ENCODE data around the gene DIP2C.

The DIP2C gene

GRCh38 chr10:607545-608185 is 81.8 kb downstream of the DIP2C start:
- H3K27ac ChIP-seq = no peak overlapping the region
- TF ChIP-seq ZFX (IDR thresholded peaks at IDR 0.05) (no peak), CTCF (conservative IDR thresholded peaks at IDR 0.05) (no peak)

GRCh38 chr10:606762-607544 is 82.5 kb downstream of the DIP2C start:
- no peak overlapping the region for H3K27ac ChIP-seq
- no peak for TF ChIP-seq CTCF (conservative IDR thresholded peaks at IDR 0.05)

- no peak for TF ChIP-seq ZFX (IDR thresholded peaks at IDR 0.05)
- no peak for TF ChIP-seq CTCF (conservative IDR thresholded peaks at IDR 0.05)
- no peak overlapping the region for H3K27ac ChIP-seq
These were observed 83.7 kb downstream of the DIP2C start for GRCh38 chr10:605632-606325.

- H3K27ac ChIP-seq = no peak overlapping the region
- no peak for TF ChIP-seq CTCF (conservative IDR thresholded peaks at IDR 0.05)
These were observed 84.5 kb downstream of the DIP2C start for GRCh38 chr10:604716-605631.

- no peak for TF ChIP-seq ZFX (IDR thresholded peaks at IDR 0.05)
- no peak for TF ChIP-seq CTCF (conservative IDR thresholded peaks at IDR 0.05)
- no peak overlapping the region for H3K27ac ChIP-seq
These were observed 85.7 kb downstream of the DIP2C start for GRCh38 chr10:603745-604144.

GRCh38 chr10:602391-603005 is 87.0 kb downstream of the DIP2C start:
- no peak overlapping the region for H3K27ac ChIP-seq
- TF ChIP-seq ZFX (IDR thresholded peaks at IDR 0.05) (no peak), CTCF (conservative IDR thresholded peaks at IDR 0.05) (no peak)
